HG03159 (cell line): ENCODE results near the gene BMP6.

Experiments used
- ATAC-seq: cut with Tn5 transposase; IDR thresholded peaks from one replicate; pipeline ENCODE4 v1.9.1; 2021; ENCODE audit warnings: mild to moderate bottlenecking, moderate library complexity; ENCODE audit not compliant: unreplicated experiment

The BMP6 gene

DNA sequence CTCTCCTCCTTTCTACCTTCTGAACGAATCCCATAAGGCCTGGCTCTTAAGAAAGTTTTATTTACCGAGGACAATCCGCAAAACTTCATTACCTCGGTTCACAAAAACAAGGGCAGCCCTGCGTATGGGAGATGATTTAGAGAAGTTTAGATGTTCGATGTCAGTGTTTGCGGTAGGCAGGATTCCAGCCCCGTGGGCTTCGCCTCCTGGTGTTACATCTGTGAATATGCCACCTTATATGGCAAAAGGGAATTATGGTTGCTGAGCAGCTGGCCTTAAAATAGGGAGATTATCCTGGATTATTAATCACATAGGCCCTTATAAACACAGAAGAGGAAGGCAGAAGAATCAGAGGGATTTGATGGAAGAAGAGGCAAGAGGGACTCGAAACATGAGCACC lies 21.1 kb downstream of the BMP6 start:
- no peak for ATAC-seq

DNA sequence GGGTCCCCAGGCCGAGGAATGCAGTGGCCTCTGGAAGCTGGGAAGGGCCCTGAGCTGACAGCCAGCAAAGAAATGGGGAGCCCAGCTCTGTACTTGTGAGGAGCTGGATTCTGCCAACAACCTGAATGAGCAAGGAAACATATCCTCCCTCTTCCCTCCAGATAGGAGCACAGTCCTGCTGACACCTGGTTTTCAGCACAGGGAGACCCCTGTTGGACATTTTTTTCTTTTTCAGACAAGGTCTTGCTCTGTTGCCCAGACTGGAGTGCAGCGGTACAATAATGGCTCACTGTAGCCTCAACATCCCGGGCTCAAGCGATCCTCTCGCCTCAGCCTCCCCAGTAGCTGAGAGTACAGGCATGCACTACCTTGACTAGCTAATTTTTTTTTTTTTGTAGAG lies 21.5 kb downstream of the BMP6 start:
- ATAC-seq: no peak

DNA sequence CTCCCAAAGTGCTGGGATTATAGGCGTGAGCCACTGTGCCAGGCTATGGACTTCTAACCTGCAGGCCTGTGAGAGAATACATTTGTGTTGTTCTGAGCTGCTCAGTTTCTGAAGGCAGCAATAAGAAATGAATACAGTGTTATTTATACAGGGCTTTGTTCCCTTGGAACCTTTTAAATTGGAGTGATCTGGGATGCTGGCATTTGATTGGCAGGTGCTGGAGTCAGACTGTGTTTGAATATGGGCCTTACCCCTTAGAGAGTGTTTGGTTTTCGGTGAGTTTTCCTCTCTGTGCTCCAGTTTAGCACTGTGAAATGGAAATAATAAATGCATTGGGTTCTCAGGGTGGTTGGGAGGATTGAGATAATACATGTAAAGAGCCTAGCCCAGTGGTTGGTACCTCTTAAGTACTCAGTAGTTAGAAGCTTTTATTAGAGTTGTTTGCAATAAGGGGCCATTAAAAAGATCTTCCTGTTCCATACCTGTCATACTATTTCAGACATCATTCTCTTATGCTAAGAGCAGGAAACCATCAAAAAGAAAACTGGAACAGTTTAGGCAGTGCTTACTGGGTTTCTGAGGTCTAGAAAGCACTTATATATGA lies 22.1 kb downstream of the BMP6 start:
- no peak for ATAC-seq

DNA sequence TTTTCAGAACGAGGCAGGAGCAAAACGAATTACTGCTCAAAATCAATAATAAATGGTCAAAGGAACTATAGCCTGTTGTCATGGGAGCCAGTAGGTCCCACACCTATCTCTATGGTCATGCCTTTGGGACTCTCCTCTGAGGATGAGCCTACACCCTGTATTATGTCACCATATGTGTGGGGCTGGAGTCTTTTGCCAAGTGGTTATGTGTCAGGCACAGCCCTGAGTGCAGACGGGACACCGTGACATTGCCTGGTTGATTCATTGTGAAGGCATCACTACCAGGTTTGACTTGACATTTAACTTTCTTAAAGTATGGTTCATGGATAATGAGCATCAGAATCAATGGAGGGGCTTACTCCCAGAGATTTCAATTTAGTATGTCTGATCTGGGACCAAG lies 23.6 kb downstream of the BMP6 start:
- no peak for ATAC-seq

DNA sequence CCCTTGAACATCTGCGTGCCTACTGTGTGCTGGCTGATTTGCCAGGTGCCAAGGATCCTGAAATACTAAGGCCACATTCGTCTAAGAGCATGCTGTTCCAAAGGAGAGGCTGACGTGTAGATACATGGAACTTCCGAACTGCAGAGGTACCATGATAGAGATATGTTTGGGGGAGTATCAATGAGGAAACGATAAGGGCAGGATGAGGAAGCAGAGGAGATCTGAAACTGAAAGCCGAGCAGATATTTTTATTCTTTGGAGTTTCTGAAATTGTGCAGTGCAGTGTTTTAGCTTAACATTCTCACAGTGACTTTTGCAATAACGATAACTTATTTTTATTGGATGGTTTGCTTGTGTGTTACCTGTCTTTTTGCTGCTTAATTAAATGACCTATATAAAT lies 24.3 kb downstream of the BMP6 start:
- no peak for ATAC-seq

- ATAC-seq: no peak
These were observed 32.6 kb downstream of the BMP6 start for GRCh38 chr6:7758456-7758855.

- no peak for ATAC-seq
These were observed 33.4 kb downstream of the BMP6 start for GRCh38 chr6:7759320-7759719.

- ATAC-seq: no peak
These were observed 35.2 kb downstream of the BMP6 start for GRCh38 chr6:7761051-7761450.

GRCh38 chr6:7762760-7763159 lies 36.9 kb downstream of the BMP6 start:
- ATAC-seq: no peak

DNA sequence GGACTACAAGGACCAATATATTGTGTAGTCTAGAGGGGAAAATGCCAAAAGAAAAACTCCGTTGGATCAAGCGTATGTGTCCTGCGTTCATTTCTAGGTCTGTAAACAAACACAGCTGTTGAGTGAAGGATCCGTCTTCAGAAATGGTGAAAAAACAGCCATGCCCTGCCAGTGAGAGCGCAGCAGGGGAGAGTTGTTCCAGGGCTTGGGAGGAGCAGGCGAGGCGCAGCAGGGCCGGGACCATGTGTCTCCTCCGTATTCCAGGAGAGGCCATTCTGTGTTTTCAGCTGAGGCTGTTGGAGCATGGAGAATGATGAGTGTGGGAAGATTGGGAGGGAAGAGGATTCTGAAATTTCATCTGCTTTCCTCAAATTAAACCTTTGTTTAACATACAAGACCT lies 38.0 kb downstream of the BMP6 start:
- no peak for ATAC-seq

- no peak for ATAC-seq
These were observed 39.9 kb downstream of the BMP6 start for GRCh38 chr6:7765575-7766325.

DNA sequence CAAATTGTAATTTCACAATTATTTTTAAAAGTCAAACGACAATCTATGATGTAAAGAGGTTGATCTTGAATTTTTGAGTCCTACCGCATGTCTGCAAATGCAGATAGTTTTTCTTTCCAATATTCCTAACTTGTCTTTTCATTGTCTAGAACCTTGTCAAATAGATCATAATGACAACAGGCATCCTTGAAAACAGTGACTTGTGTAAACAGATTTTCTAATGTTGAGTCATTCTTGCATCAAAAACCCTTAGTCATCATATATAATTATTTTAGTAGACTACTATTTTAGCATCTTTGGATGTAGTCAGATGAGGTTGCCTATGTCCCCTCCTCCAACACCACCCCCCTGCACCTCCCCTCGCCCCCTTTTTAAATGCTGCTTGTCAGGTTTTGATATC lies 43.8 kb downstream of the BMP6 start:
- no peak for ATAC-seq

GRCh38 chr6:7770111-7770510 lies 44.2 kb downstream of the BMP6 start:
- no peak for ATAC-seq

GRCh38 chr6:7770601-7771000 lies 44.7 kb downstream of the BMP6 start:
- no peak for ATAC-seq

- ATAC-seq: no peak
These were observed 47.4 kb downstream of the BMP6 start for GRCh38 chr6:7773322-7773721.

DNA sequence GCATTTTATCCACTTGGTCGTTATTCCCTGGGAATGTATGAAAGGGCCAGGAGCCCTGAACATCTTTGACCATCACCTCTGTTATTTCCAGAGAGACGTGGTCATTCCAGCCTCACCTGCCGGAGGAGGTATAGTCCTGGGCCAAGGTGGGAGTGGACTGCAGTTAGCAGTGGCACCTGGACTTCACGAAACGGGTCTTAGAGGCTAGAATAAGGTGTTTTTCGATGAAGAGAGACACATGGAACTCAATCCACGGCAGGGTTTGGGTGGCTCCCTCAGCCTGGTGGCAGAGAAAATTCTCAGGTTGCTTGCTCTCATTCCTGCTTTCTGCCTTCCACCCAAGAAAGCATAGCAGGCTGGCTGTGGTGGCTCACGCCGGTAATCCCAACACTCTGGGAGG lies 48.0 kb downstream of the BMP6 start:
- ATAC-seq: no peak

DNA sequence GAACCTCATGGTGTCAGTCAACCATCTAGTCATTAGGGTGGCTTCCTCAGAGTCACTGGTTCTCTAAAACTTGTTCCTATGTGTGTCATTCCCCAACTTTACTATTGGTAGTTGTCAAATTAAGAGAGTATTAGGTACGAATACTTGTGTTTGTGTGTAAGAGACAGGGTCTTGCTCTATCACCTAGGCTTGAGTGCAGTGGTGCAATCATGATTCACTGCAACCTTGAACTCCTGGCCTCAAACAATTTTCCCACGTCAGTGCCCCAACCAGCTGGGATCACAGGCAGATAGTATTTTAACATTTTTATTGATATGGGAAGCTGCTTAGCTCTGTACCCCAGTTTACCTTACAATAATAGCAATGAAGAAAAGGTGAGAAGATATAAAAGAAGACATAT lies 50.6 kb downstream of the BMP6 start:
- ATAC-seq: no peak

GRCh38 chr6:7777074-7777473 lies 51.2 kb downstream of the BMP6 start:
- ATAC-seq: no peak

DNA sequence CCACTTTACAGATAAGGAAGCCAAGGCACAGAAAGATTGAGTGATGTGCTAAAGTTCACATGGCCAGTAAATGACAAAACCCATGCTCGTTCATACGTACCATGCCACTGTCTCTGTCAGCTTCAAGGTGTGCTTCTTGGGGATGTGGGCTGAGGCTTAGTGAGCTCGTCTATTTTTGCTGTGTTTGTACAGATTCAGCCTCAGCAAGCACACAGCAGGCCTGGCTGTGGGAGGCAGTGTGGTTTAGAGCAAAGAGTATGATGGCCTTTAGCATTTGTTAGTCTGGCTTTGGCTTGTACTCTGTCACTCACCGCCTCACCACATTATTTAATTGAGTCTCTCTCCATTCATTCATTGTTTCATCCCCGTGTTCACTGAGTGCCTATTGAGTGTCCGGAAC lies 55.3 kb downstream of the BMP6 start:
- ATAC-seq: no peak

- ATAC-seq: no peak
These were observed 58.3 kb downstream of the BMP6 start for GRCh38 chr6:7784248-7784647.

DNA sequence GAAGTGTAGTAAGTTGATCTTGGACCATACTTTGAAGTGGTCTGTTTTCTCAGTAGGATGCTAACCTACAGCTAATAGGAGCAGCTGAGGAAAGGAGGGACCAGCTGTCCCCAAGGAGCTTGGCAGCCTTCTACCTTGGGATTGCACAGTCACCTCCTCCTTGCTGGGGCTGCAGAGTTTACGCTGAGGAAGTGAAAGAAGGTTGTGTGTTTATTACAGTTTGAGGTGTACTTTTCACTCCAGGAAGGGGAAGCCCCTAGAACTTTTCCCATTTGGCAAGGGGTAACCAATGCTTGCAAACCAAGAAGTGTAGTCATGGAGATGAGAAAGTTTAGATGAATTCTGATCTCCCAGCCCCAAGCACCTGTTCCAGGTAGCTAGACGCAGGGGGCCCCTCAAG lies 58.8 kb downstream of the BMP6 start:
- ATAC-seq: no peak

- ATAC-seq: no peak
These were observed 59.5 kb downstream of the BMP6 start for GRCh38 chr6:7785243-7786035.
